HG03457 (cell line): Measurements from ENCODE around the gene TMEM60.

Source experiments
- ATAC-seq: cut with Tn5 transposase; IDR thresholded peaks from one replicate; pipeline ENCODE4 v1.9.1; 2021; ENCODE audit warnings: moderate number of reproducible peaks; ENCODE audit not compliant: unreplicated experiment

TMEM60 gene

DNA sequence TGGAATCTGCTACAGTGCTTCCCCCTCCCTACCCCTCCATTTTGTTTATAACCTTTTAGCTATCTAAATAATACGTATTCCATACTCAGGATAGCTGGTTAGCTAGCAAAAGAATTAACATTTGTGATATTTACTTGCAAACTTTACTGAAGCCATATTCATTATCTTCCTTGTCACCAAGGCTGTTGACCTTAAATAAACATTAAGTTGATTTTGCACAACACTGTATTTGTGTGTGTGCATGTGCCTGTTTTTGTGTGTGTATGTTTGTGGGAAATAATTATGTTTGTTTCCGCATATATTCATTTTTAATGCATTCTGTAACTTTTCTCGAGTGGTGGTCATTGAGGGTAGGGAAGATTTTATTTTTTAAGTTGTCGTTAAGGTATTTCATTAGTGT is 15.9 kb downstream of the TMEM60 start:
- no peak for ATAC-seq

DNA sequence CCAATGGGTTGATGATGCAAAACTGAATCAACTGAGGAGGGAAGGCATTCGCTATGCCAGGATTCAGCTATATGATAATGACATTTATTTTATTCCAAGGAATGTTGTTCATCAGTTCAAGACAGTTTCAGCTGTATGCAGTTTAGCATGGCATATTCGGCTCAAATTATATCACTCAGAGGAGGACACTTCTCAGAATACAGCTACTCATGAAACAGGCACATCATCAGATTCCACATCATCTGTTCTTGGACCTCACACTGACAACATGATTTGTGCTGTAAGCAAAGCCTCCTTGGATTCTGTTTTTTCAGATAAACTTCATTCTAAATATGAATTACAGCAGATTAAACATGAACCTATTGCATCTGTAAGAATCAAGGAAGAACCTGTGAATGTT is 19.7 kb downstream of the TMEM60 start:
- no peak for ATAC-seq

DNA sequence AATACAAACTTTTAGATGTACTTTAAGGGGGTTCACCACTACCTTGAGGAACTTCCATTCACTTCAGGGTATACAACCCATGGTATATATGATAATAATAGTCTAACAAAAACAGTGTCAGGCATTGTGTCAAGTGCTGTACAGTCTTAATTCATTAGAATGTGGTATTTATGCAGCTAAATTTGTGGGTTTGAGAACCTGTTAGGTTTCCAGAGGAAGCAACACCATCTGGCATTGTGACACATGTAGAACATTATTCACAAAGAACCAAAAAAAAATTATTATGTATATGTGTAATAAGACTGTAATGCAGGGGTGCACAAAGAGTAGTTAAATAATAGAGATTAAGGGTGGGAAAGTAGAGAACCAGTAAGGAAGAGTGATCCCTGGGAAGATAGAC is 26.3 kb downstream of the TMEM60 start:
- no peak for ATAC-seq

DNA sequence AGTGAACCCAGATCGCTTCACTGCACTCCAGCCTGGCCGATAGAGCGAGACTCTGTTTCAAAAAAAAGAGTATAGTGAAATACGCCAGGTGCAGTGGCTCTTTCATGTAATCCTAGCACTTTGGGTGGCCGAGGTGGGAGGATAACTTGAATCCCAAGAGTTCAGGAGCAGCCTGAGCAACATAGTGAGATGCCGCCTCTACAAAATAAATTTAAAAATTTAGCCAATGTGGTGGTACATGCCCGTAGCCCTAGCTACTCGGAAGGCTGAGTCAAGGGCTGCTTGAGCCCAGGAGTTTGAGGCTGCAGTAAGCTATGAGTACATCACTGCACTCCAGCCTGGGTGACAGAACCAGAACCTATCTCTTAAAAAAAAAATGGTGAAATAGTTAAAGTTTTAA is 27.9 kb downstream of the TMEM60 start:
- no peak for ATAC-seq

DNA sequence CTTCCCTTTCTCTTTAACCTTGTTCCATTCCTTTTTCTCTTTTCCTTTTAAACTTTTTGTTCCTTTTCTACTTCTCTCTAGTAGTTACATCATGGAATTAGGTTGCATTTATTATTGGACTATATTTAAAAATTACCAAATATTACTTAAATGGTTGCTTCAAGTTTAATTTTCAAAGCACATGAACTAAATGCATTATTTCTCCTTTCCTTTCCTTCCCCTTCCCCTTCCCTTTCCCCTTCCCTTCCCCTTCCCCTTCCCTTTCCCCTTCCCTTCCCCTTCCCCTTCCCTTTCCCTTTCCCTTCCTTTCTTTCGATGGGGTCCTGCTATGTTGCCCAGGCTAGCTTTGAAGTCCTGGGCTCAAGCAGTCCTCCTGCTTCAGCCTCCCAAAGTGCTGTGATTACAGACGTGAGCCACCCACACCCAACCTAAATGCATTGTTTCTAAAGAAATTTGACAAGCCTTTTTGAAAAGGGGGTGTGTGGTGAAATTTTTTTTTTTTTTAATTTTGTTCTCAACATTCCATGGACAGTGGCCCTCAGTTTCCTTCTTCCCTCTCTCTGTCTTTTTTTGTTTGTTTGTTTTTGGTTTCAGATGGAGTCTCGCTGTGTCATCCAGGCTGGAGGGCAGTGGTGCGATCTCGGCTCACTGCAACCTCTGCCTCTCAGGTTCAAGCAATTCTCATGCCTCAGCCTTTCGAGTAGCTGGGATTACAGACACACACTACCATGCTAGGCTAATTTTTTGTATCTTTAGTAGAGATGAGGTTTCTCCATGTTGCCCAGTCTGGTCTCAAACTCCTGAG is 31.2 kb downstream of the TMEM60 start:
- no peak for ATAC-seq

DNA sequence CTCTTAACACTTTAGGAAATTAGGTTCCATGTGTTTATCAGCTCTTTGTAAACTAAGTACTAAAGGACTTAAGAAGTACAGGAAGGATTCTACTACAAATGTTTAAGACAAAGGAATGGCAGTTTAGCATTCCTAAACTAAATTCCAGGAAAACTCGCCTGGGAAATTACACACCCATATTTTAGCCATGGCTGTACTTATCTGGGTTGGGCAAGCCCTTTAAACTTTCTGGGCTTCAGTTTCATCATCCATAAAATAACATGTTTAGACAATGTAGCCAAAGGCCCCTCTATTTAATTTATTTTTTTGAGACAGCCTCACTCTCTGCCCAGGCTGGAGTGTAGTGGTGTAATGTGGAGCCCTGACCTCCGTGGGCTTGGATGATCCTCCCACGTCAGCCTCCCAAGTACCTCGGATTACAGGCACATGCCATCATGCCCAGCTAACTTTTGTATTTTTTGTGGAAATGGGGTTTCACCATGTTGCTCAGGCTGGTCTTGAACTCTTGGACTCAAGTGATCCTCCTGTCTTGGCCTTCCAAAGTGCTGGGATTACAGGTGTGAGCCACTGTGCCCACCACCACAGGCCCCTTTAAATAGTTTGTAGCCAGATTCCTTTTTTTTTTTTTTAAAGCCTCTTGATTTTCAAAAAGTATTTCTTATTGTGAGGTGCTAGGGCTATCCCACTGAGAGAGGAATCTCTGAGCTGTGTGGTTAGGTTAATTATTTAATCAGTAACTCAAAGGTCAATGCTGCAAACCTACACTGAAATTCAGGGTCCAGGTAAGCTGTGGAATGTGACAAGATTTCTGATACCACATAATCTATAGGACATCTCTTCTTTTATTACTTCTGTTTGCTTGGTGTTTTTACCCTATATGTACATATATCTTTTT is 32.1 kb downstream of the TMEM60 start:
- ATAC-seq: no peak

DNA sequence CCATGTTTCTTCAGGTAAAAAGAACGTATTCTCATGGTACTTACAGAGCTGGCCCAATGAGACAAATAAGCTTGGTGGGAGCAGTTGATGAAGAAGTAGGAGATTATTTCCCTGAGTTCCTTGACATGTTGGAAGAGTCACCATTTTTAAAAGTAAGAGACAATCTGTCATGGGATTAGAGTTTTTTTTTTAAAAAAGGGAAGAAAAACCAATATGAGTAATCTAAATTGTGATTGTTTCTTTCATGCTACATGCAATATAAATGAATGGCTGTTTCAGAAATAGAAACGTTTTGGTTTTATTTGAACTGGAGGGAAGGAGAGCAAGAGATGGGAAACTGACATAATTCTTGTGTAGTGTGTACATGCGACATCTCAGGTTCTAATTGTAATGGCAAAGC is 32.8 kb downstream of the TMEM60 start:
- no peak for ATAC-seq

DNA sequence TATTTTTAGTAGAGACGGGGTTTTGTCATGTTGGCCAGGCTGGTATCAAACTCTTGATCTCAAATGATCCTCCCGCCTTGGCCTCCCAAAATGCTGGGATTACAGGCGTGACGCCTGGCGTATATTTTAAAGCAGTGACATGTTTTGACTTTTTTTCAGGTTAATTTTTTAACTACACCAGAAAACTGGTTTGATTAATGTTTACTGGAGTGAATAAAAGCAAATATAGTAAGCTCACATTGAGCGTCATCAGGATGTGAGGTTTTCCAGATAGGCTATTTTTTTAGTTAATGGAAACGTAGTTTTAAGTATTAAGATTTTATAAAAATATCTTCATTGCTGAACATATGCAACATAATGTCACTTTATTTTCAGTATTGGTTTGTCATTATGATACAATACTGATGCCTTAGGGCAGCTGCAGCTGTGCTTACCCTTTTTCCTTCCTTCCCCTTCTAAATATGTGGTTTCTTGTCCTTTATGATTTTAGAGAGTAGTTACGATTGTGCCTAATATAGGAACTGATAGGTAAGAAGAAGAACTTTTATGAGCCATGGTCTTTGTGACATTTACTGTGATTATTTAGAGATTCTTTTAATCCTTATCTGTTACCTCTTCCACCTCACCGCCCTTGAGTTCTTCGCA is 37.3 kb downstream of the TMEM60 start:
- no peak for ATAC-seq

DNA sequence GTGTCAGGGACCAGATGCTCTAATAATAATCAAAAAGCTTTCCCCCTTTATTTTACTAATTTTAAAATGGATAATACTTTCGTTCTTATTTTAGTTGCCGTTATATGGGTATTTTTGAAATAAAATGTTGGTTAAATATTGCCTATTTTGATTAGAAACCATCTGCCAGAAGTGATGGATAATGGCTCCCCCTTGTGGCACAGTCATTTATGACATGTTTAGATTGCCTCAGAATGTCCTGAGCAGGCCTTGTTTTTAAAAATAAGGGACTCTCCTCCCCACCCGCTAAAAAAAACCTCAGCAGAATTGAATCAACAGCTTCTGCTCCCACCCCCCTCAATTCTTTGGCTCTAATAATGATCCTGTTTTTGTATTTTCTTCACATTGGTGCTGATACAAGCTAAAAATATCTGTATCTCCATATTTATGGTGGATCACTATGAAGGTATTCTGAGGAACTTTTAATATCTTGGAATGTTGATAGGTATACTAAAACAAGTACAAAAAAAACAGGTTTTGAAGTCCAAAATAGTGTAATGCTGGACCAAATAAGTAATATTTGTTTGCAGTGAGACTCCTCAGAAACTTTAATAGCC is 38.8 kb downstream of the TMEM60 start:
- no peak for ATAC-seq

DNA sequence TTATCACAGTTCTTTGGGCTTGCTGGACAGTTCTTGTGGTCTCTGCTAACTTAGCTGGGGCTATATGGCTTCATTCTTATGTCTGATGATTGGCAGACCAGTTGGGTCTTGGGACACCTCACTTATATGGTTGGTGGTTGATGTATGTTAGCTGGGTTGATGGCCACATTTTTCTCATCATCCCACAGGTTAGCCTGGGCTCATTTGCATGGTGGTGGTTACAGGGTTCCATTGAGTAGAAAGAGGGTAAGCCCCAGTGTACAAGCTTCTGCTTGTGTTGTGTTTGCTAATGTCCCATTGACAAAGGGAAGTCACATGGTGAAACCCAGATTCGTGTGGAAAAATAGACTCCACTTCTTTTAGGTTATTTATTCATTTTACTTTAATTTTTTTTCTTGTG is 40.6 kb downstream of the TMEM60 start:
- peak; percentile 81 for ATAC-seq

DNA sequence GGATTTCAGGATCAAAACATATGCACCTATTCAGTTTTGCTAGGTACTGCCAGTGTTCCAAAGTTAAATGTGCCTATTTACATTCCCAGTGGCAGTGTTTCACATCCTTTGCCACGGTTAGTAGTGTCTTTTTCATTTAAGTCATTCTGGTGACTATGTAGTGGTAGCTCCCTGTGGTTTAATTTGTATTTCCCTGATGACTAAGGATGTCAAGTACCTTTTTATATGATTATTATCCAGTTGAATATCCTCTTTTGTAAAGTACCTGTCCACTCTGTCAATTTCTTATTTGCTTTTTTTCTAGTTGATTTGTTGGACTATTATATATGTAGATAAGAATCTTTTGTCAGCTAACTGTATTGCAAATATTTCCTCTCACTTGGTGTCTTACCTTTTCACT is 45.1 kb downstream of the TMEM60 start:
- no peak for ATAC-seq

DNA sequence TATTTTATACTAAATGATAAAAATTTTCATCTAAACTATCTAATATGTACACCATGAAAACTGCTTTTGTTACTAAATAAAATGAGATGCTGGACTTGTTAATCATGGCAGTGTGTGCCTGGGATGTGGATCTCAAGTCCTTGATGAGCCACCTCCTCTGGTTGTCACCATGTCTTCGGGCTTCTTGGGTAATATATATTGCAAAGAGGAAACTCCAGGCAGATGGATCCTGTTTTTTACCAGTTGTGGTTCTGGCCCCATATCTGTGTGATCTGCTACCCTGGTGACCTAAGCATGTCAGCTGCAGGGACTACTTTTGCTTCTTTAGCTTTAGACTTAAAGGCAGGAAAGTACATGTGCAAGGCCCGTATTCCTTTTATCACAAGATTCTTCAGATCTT is 46.2 kb downstream of the TMEM60 start:
- no peak for ATAC-seq

DNA sequence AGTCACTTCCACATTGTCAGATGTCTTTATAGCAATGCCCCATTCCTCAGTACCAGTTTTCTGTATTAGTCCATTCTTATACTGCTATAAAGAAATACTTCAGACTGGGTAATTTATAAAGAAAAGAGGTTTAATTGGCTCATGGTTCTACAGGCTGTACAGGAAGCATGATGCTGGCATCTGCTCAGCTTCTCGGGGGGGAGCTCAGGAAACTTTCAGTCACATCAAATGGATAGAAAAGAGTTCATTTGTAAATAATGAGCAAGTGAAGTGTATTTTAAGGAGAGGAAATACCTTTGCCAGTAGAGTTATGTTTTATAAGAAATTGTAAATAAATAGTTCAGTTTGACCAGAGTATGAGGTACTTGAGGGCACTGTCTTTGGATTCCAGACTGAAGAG is 50.5 kb downstream of the TMEM60 start:
- no peak for ATAC-seq

DNA sequence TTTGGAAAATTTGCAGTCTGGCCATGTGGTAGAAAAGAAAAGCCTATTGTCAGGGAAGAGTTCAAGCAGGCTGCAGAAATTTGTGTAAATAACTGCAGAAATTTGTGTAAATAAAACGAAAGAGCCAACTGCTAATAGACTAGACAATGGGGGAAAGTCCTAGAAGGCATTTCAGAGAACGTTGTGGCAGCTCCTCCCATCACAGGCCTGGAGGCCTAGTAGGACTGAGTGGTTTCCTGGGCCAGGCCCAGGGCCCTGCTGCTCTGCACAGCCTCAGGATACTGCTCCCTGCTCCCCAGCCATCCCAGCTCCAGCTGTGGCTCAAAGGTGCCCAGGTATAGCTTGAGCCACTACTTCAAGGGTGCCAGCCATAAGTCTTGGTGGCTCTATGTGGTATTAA is 51.1 kb downstream of the TMEM60 start:
- no peak for ATAC-seq

DNA sequence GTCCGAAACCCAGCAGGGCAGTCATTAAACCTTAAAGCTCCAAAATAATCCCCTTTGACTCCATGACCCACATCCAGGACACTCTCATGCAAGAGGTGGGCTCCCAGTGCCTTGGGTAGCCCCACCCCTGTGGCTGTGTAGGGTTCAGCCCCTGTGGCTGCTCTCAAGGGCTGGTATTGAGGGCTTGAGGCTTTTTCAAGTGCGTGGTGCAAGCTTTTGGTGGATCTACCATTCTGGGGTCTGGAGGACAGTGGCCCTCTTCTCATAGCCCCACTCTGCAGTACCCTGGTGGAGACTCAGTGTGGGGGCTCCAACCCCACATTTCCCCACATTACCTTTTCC is 51.4 kb downstream of the TMEM60 start:
- ATAC-seq: no peak

DNA sequence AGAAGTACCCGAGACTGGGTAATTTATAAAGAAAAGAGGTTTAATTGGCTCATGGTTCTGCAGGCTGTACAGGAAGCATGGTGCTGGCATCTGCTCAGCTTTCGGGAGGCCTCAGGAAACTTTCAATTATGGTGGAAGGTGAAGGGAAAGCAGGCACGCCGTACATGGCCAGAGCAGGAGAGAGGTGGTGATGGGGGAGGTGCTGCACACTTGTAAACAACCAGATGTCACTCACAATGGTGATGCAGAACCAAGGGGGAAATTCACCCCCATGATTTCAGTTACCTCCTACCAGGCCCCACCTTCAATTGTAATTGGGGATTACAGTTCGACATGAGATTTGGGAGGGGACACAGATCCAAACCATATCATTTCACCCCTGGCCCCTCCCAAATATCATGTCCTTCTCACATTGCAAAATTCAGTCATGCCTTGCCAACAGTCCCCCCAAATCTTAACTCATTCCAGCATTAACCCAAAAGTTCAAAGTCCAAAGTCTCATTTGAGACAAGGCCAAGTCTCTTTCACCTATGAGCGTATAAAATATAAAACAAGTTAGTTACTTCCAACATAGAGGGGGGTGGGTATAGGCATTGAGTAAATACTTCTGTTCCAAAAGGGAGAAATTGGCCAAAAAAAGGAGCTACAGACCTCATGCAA is 51.9 kb downstream of the TMEM60 start:
- no peak for ATAC-seq

DNA sequence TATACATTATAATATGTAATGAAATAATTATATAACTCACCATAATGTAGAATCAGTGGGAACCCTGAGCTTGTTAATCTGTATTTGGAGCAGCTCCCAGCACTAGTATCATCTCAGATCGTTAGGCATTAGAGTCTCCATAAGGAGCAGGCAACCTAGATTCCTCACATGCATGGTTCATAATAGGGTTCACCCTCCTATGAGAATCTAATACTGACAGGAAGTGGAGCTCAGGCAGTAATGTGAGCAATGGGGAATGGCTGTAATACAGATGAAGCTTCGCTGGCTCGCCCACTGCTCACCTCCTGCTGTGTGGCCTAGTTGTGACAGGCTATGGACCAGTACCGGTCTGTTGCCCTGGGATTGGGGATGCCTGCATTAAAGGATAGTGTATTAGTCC is 52.5 kb downstream of the TMEM60 start:
- ATAC-seq: no peak
